Ovary (tissue), 3 donors: ENCODE data around the gene GPR183.

Source experiments
- POLR2A ChIP-seq: fragments of 450-650 bp; IDR thresholded peaks from one replicate; pipeline ENCODE4 v1.6.1; 2017; ENCODE audit warnings: antibody characterized with exemption, mild to moderate bottlenecking, moderate library complexity
- TF ChIP-seq, protein P1 (sequence below), 3 donors: fragments of 450-650 bp in 2 of 3; fragments of 200-600 bp in 1 of 3; IDR thresholded peaks; one replicate each; pipeline versions ENCODE4 v1.5.1 to v1.8.0; 2016 to 2022; ENCODE audit warnings: antibody characterized with exemption in 3 of 3, mild to moderate bottlenecking in 1 of 3
- donor health status: DM: no; HTN: no; CAD: no.

DNA sequence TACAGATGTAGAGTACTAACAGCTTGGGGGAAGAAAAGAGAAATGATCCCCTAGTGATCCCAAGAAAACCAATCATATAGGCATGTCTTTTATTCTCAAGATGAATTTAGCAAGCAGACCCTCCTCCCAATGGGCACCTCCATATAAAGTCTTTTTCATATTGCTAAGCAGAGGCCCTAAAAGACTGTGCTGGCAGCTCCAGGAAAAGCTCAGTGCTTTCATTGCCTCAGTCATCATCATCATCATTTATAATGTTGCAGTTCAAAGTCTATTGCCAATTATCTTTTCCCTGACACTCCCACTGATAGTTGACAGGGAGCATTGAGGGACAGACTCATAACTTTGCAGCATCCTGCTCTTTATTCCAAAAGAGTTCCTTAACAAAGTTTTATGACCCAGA lies 13.0 kb downstream of the GPR183 start:
- TF ChIP-seq, protein P1, sequence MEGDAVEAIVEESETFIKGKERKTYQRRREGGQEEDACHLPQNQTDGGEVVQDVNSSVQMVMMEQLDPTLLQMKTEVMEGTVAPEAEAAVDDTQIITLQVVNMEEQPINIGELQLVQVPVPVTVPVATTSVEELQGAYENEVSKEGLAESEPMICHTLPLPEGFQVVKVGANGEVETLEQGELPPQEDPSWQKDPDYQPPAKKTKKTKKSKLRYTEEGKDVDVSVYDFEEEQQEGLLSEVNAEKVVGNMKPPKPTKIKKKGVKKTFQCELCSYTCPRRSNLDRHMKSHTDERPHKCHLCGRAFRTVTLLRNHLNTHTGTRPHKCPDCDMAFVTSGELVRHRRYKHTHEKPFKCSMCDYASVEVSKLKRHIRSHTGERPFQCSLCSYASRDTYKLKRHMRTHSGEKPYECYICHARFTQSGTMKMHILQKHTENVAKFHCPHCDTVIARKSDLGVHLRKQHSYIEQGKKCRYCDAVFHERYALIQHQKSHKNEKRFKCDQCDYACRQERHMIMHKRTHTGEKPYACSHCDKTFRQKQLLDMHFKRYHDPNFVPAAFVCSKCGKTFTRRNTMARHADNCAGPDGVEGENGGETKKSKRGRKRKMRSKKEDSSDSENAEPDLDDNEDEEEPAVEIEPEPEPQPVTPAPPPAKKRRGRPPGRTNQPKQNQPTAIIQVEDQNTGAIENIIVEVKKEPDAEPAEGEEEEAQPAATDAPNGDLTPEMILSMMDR (IDR thresholded peaks at IDR 0.05): no peak
- no peak for TF ChIP-seq POLR2A
